ENCODE data around the gene ATXN1.

- TF ChIP-seq CTCF (IDR thresholded peaks at IDR 0.05; ENCODE audit: low read depth, low read length) (no peak), EZH2phosphoT487 (IDR thresholded peaks at IDR 0.05; ENCODE audit: low read depth) (no peak)
Measured at GRCh38 chr6:16778521-16778920, 17.3 kb upstream of the ATXN1 start.
